NCI-H345 (cell line): ENCODE data around the gene RNF149.
"Not testable (repeated sequence)": the region's sequence is repeated elsewhere in the genome, so short reads cannot be mapped to it uniquely, and the experiment has no call there.

Experiments used
- DNase-seq: peaks from one replicate; lab custom pipeline; 2025; lab: John Stamatoyannopoulos, UW

Gene RNF149

DNA sequence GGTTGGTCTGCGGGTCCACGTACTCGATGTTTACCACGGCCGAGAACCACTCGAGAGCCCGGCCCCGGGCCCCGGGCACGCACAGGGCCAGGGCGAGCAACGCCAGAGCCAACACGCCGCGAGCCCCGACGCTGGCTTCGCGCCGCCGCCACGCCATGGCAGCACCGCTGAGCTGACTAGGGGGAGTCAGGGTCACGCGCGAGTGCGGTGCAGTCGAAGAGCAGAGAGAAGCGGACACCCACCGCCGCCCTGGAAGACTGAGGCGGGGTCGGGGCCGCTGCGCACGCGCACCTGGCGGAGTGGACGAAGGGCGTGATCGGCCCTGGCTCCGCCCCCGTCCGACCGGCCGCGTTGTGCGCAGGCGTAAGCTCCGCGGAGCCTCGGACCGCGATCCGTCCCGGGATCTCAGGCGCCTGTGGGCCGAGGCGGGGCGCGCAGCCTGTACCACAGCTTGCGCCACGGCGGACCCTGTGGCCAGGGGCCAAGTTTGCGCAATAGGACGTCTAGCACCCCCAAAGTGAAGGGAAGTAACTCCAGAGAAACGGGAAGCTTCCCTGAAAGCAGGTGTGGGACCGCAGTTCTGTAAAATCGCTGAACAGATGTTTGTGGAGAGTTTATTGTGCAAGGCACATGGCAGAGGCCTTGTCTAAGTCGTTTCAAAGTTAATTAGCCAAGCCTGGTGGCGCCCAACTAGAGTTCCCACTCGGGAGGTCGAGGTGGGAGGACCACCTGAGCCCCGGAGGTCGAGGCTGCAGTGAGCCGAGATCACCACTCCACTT, at the start of gene RNF149:
RNF149 (minus strand) TSS at position 270 of the 779 bp plus-strand sequence; CDS start at position 157, 113 bp downstream.
- DNase-seq, result peak; percentile 85

GRCh38 chr2:101357376-101357775, 48.9 kb upstream of the RNF149 start:
- DNase-seq, result no peak

DNA sequence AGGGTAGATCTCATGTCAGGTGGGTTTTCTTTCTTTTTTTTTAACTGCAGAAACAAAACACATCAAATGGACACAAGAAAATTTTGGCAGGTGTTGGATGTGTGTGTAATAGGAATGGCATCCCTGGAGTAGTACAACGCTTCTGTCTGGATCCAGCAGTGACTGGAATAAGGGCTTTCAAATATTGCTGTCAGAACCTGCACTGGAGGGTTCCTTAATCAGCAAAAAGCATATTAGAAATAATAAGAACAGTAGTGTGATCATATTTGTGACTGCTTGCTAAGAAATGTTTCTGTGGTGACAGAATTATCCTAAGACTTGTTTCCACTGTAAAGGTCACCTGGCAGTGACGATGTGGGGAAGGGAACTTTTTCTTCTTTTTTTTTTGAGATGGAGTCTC, 48.0 kb upstream of the RNF149 start:
- no peak for DNase-seq

DNA sequence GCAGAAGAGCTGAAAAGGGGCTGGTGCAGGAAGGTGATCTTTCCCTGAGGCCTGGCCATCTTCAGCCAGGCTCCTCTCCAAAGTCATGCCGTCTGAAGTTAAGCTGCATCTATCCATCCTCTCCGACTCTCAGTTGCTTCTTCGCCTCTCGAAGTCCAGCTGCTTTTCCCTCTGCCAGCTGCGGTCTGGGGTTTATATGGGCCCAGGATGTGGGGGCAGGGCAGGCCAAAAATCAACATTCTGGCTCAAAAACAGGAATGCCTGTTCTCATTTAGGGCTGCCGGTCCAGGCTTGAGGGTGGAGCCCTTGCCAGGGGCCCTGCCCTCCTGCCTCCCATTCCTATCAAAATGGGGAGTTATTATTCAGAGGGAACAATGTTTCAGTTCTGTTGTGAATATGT, 47.6 kb upstream of the RNF149 start:
- no peak for DNase-seq

- no peak for DNase-seq
Observed at GRCh38 chr2:101355401-101356054, 47.0 kb upstream of the RNF149 start.

DNA sequence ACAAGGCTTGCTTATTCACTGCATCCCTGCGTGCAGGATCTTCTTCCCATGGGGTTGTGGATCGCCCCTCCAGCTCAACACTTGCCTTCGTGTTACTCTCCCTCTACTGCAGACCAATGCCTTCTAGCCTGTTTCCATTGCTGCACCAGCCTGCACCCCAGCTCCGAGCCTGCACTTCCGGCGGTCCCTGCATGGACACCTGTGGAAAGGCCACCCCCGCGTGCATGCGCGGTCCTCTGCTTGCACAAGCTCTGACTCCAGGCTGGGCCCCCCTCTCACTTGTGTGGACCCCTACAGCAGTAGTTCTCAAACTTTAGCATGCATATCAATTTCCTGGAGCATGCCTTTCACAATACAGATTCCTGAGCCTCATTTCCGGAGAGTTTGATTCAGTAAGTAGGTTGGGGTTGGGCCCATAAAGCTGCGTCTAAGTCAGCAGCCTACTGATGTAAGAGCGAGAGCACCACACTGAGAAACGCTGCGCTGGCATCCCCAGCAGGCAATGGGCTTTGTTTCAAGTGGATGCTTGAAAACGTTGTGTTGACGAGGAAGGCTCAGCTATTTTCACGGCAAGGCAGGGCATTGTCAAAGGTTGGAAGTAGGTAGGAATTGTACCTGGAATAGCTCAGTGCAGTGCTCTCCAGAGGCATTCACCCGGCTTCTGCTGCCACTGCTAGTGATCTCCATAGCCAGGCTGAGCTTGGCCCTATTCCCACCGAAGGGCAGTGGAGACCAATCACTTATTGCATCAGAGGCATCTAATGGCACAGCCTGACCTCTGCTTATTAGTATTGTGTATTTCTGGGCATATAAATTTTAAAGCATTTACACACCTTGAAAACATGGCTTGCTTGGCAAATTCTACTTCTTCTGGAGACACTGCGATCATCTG, 46.2 kb upstream of the RNF149 start:
- no peak for DNase-seq

DNA sequence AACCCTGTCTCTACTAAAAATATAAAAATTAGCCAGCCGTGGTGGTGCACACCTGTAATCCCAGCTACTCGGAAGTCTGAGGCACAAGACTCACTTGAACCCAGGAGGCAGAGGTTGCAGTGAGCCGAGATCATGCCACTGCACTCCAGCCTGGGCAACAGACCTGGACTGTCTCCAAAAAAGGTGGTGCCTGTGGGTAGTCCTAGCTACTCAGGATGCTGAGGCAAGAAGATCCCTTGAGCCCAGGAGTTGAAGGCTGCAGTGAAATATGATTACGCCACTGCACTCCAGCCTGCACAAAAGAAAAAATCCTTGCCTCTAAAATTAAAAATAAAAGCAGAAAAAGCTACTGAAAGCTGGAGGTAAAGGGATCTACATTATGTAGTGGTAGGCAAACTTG, 44.1 kb upstream of the RNF149 start:
- not testable (repeated sequence) for DNase-seq

DNA sequence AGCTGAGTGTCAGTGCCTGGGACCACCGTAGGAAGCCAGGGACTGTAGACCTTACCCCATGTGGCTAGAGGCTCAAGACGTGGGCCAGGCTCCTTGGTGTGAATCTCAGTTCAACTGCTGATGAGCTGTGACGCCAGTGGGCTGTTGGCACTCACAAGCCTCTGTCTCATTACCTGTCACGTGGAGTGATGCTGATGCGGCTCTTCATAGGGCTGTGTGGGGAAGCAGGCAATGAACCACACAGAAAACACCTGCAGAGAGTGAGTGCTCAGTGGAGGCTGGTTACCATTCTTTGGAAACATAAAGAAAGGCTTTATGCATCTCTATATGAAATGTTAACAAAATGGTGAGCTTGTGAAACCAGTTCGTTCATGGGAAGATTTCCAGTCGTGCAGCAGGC, 42.7 kb upstream of the RNF149 start:
- DNase-seq, result no peak

DNA sequence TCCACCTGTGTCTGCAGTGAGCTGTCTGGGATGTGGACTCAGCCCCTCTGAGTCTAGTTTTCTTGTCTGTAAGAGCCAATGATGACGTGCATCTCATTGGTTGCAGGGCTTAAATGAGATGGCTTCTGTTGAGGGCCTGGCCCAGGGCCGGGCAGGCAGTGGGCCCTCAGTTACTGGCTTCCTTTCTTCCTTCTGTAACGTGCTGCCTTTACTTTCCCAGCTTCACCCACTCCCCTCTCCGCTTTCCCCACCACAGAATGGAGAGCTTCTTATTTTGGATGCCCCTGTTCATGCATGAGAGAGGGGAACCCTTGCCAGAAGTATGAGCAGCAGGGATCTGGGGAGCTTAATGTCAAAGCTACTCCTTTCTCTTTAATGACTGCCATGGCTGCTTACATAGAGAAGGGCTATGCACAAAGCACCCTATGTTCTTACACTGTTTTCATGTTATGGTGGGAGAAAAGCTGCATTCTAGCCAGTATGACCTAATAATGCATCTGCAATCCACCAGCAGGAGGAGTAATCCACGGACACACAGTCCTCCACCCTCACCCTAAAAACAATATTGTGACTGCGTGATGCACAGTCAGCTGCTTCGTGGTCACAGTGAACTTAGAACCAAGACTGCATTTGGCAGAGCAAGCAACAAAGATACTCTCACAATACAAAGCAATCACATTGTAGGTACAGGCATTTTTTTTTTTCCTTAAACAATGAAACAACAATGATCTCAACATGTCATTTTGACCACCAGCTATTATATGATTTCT, 41.6 kb upstream of the RNF149 start:
- no peak for DNase-seq

DNA sequence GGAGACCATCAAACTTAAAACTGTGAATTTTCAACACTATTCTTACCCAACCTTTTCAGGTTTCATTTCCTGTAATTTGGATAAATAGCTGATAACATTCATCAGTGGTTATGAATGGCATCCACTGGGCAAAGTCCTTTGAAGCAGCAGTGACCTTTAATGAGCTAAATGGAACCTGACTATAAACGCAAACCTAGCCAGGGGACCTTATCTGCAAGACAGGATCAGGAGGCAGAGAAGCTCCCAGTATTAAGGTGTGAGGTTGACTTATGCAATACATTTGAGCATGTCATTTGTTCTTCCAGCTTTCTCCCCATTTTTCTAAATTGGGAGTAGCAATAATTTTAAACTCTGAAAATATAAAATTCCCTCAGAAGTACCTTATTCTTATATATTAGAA, 40.4 kb upstream of the RNF149 start:
- DNase-seq, result no peak

- no peak for DNase-seq
Observed at GRCh38 chr2:101346909-101347308, 38.4 kb upstream of the RNF149 start.

GRCh38 chr2:101344137-101344536, 35.6 kb upstream of the RNF149 start:
- DNase-seq, result no peak

- DNase-seq, result no peak
Observed at GRCh38 chr2:101342625-101343008, 34.1 kb upstream of the RNF149 start.

- peak; percentile 54 for DNase-seq
Observed at GRCh38 chr2:101341901-101342624, 33.6 kb upstream of the RNF149 start.

GRCh38 chr2:101341421-101341820, 32.9 kb upstream of the RNF149 start:
- no peak for DNase-seq

DNA sequence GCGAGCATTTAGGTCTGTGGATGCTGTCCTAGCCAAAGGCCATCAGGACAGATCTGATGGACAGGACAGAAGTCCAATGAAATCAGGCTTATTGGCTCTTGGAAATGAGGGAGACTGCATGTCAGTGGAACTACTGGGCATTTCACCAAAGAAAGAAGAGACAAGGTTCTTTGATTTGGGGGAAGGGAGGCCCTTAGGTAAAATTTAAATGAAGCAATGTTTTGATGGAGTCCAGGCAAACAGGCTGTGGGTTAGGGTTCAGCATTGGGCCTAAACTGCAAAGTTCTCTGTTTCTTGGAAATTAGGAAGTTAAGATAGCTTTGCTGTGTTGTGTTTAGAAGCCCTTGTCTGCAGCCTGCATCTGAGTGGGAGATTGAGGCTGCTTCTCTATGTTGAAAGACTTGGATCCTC, 31.6 kb upstream of the RNF149 start:
- DNase-seq, result no peak

DNA sequence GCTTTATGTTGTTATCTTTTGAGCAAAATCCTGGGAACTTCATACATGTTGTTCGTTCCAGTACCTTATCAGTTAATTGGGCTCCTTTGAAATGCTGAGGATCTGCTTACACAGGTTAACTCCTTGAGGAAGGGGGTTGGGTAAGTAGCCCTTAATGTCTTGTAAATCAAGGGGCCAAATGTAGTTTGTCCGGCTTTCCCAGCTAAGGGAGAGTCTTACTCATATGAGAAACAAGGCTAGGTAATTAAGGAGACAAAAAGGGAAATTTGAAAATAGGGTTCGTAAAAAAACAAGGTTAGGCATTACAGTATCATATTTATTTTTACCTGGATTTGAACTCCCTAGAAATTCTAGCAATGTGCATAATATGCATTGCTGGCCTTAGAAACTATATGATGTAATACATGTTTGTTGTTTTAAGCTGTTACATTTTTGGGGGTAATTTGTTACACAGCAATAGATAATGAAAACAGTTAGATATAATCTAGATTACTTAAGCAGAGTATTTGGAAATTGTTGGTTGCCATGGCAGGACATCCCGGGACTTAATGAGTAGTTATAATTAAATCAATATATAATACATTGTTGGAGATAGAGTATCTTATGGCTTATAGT, 30.9 kb upstream of the RNF149 start:
- DNase-seq, result no peak

DNA sequence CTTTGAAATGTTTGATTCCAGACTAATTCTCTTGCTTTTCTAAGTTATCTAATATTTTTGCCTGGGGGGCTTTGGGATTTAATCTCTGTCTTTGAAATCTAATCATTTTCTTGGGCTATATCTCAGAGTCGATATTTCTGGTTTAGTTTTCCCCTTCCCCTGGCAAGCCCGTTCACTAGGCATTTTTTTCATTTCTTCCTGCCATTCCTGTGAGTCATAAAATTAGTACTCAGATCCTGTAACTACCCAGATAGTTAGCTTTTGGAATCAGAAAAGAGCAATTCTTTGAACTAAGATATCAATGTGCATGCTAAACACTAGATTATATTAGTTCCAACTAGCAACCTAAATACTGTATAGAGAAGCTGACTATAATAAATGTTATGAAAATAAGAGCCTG, 29.4 kb upstream of the RNF149 start:
- no peak for DNase-seq

GRCh38 chr2:101332885-101333766, 24.6 kb upstream of the RNF149 start:
- no peak for DNase-seq

GRCh38 chr2:101331202-101331601, 22.7 kb upstream of the RNF149 start:
- DNase-seq, result no peak
